Body of pancreas (tissue), 4 donors: ENCODE measurements around the gene UBR1.

Experiments used
- POLR2A ChIP-seq, 3 donors: fragments of 450-650 bp; IDR thresholded peaks; one replicate each; pipeline ENCODE4 v1.6.1; 2016; ENCODE audit warnings: antibody characterized with exemption in 3 of 3, mild to moderate bottlenecking in 2 of 3
- TF ChIP-seq, protein P1 (sequence below), 7 experiments: fragments of 450-650 bp in 4 of 7; fragments of 200-600 bp in 3 of 7; sonication (generic) in 3 of 7; IDR thresholded peaks; one replicate each; pipeline ENCODE4 v1.5.1; 2016 to 2019; ENCODE audit warnings: antibody characterized with exemption in 7 of 7

DNA sequence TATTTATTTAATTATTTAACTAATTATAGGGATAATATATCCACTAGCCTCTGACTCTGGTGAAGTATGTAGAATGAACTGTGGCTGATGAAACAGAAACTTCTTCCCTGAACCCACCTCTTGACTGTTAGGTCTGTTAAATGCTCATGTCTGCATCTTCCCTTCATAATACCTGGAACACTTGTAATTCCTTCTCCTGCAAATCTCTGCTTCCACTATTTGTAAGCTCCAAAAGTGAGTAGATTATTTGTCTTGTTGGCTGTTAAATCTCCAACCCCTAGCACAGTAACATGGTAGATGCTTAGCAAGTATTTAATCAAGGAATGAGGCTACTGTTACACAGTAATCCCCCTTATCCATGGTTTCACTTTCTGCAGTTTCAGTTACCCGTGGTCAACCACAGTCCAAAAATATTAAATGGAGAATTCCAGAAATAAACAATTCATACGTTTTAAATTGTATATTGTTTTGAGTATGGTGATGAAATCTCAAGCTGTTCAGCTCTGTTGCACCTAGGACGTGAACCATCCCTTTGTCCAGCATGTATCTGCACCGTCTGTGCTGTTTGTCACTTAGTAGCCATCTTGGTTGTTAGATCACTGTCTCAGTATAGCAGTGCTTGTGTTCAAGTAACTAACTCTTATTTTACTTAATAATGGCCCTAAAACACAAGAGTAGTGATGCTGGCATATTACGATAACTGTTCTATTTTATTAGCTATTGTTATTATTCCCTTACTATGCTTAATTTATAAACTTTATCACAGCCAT lies 190.9 kb downstream of the UBR1 start:
- TF ChIP-seq POLR2A (IDR thresholded peaks at IDR 0.05), result no peak
- TF ChIP-seq, protein P1, sequence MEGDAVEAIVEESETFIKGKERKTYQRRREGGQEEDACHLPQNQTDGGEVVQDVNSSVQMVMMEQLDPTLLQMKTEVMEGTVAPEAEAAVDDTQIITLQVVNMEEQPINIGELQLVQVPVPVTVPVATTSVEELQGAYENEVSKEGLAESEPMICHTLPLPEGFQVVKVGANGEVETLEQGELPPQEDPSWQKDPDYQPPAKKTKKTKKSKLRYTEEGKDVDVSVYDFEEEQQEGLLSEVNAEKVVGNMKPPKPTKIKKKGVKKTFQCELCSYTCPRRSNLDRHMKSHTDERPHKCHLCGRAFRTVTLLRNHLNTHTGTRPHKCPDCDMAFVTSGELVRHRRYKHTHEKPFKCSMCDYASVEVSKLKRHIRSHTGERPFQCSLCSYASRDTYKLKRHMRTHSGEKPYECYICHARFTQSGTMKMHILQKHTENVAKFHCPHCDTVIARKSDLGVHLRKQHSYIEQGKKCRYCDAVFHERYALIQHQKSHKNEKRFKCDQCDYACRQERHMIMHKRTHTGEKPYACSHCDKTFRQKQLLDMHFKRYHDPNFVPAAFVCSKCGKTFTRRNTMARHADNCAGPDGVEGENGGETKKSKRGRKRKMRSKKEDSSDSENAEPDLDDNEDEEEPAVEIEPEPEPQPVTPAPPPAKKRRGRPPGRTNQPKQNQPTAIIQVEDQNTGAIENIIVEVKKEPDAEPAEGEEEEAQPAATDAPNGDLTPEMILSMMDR (IDR thresholded peaks at IDR 0.05), result no peak
